ENCODE results near the gene IL18BP. TPM values are rescaled to one million over a fixed set of nuclear protein-coding genes. Genes with fewer than 3 reads are reported as not detected.
A peak's percentile ranks its signal among the peaks of the same experiment; 100 is the strongest.

The IL18BP gene
- total and polyA plus RNA-seq, 2 of the 13 experiments (the other 11 are each of a cell fraction or from before 2014, with no cell fraction given), result 4.1 to 12.8 TPM

- Histone ChIP-seq H2AFZ (ENCODE audit: low read length) (peak overlapping the region; percentile 35), H3K4me2 (ENCODE audit: low read depth, low read length) (peak overlapping the region; percentile 97), H4K20me1 (ENCODE audit: insufficient read depth, low read length) (no peaks in the 10 kb centered on the region), H3K27me3 (ENCODE audit: control insufficient read depth in 1 of 2, insufficient read depth in 2 of 2, low read length in 2 of 2) (no peaks in the 10 kb centered on the region; a peak in 1 of 5 replicates), H3K36me3 (replicated peaks in 1 of 2; ENCODE audit: control insufficient read depth in 1 of 2, insufficient read depth in 2 of 2, low read length in 2 of 2) (peaks cover 0 to 2% of the 10 kb centered on the region in 2 experiments; a peak in 3 of 5 replicates), H3K4me1 (ENCODE audit: insufficient read depth, low read length) (peaks cover 54% of the 10 kb centered on the region), H3K79me2 (ENCODE audit: insufficient read depth, low read length) (peaks cover 61% of the 10 kb centered on the region), H3K4me3 (replicated peaks in 1 of 3; ENCODE audit: insufficient read depth in 1 of 3, low read depth in 2 of 3, low read length in 3 of 3) (peak overlapping the region; percentile 56 to 77 (median 62)), H3K9ac (ENCODE audit: insufficient read depth, low read depth, low read length) (peak overlapping the region; percentile 76), H3K9me3 (ENCODE audit: low read length) (no peaks in the 10 kb centered on the region), H3K27ac (ENCODE audit: extremely low read length, insufficient read depth, low read length) (peak overlapping the region; percentile 86)
- WGBS (ENCODE audit: low lambda C conversion rate), result under 1% methylated on average over 23 of the region's 23 CpGs
- peak; percentile 85 for ATAC-seq
- FAIRE-seq, result peak; percentile 90
- POLR2A ChIA-PET, result interaction anchor here (0.6 to 4.1 kb wide), 22 partner anchors 8 to 381 kb away, joined by 3 to 37 read pairs (median 6); partner anchors contain the start of genes ANAPC15, LAMTOR1, LRRC51 and RNF121
- CTCF ChIA-PET (ENCODE audit: low intra/inter-chr PET ratio, low total read pairs), result interaction anchor here (0.8 kb wide), 1 partner anchor 16 kb away, joined by 3 read pairs; no protein-coding TSS in a partner anchor
- in situ Hi-C loops (cut with HindIII; ENCODE audit: extremely low pct_ligation_motif_present, low pct_unique_long_range_greater_than_20kb), result no loop called here
- peak; percentile 88 for DNase-seq (ENCODE audit: low spot score)
- TSS peak; percentile 65 for BruUV-seq (replicated peaks)
- intact Hi-C loops (cut with micrococcal nuclease; ENCODE audit: unreplicated experiment), result loop anchor here (1.0 kb wide), 1 partner anchor 40 kb away; the partner anchor contains the start of genes LRRC51 and NUMA1
- TF ChIP-seq SRY (CRISPR knock-in tag; IDR thresholded peaks at IDR 0.05) (0 out of 2 replicates have a peak, but pooled peaks have one; percentile 21), ZNF354B (CRISPR knock-in tag; IDR thresholded peaks at IDR 0.05) (no peak), STAT5B (CRISPR knock-in tag; IDR thresholded peaks at IDR 0.05) (no peak), PITX1 (CRISPR knock-in tag; IDR thresholded peaks at IDR 0.05) (peak; percentile 68; the same call in 1 of the 2 replicates), TEAD3 (CRISPR knock-in tag; optimal IDR thresholded peaks at IDR 0.05; ENCODE audit: borderline replicate concordance) (peak; percentile 39), MEIS2 (CRISPR knock-in tag; IDR thresholded peaks at IDR 0.05) (no peak), ZNF160 (CRISPR knock-in tag; IDR thresholded peaks at IDR 0.05) (no peak), ZNF335 (CRISPR knock-in tag; IDR thresholded peaks at IDR 0.05) (no peak), ZNF331 (CRISPR knock-in tag; IDR thresholded peaks at IDR 0.05) (peak; percentile 76; the same call in 1 of the 2 replicates), HBP1 (CRISPR knock-in tag; IDR thresholded peaks at IDR 0.05; ENCODE audit: low read depth) (peak; percentile 32; the same call in 1 of the 2 replicates), THAP8 (CRISPR knock-in tag; IDR thresholded peaks at IDR 0.05; ENCODE audit: borderline replicate concordance) (no peak)
- TF ChIP-seq, protein P1, sequence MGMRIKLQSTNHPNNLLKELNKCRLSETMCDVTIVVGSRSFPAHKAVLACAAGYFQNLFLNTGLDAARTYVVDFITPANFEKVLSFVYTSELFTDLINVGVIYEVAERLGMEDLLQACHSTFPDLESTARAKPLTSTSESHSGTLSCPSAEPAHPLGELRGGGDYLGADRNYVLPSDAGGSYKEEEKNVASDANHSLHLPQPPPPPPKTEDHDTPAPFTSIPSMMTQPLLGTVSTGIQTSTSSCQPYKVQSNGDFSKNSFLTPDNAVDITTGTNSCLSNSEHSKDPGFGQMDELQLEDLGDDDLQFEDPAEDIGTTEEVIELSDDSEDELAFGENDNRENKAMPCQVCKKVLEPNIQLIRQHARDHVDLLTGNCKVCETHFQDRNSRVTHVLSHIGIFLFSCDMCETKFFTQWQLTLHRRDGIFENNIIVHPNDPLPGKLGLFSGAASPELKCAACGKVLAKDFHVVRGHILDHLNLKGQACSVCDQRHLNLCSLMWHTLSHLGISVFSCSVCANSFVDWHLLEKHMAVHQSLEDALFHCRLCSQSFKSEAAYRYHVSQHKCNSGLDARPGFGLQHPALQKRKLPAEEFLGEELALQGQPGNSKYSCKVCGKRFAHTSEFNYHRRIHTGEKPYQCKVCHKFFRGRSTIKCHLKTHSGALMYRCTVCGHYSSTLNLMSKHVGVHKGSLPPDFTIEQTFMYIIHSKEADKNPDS (CRISPR knock-in tag; IDR thresholded peaks at IDR 0.05), result no peak
- TF ChIP-seq, protein P2, sequence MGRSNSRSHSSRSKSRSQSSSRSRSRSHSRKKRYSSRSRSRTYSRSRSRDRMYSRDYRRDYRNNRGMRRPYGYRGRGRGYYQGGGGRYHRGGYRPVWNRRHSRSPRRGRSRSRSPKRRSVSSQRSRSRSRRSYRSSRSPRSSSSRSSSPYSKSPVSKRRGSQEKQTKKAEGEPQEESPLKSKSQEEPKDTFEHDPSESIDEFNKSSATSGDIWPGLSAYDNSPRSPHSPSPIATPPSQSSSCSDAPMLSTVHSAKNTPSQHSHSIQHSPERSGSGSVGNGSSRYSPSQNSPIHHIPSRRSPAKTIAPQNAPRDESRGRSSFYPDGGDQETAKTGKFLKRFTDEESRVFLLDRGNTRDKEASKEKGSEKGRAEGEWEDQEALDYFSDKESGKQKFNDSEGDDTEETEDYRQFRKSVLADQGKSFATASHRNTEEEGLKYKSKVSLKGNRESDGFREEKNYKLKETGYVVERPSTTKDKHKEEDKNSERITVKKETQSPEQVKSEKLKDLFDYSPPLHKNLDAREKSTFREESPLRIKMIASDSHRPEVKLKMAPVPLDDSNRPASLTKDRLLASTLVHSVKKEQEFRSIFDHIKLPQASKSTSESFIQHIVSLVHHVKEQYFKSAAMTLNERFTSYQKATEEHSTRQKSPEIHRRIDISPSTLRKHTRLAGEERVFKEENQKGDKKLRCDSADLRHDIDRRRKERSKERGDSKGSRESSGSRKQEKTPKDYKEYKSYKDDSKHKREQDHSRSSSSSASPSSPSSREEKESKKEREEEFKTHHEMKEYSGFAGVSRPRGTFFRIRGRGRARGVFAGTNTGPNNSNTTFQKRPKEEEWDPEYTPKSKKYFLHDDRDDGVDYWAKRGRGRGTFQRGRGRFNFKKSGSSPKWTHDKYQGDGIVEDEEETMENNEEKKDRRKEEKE (IDR thresholded peaks at IDR 0.05), result no peak
- TF ChIP-seq, protein P3, sequence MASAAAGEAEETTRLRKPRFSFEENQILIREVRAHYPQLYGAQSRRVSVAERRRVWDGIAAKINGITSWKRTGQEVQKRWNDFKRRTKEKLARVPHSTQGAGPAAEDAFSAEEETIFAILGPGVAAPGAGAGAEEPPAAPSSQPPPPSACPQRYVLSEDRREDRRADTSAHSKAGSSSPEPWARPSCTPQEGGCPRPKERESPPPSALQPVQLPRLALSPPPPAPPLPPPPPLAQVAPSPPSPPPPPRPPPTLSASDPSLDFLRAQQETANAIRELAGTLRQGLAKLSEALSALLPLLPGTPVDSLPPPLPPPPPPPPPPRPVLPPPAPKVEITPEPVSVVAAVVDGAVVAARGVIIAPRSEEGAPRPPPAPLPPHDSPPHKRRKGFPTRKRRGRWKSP (CRISPR knock-in tag; IDR thresholded peaks at IDR 0.05), result peak; percentile 20
Measured at GRCh38 chr11:72040491-72041363, 42.0 kb downstream of the IL18BP start.
